Measurements from ENCODE around the gene TMEM233. TPM values are rescaled to one million over a fixed set of nuclear protein-coding genes. Genes with fewer than 3 reads are reported as not detected.

The TMEM233 gene
- total and polyA plus RNA-seq, 9 of the 15 experiments (the other 6 are each of a cell fraction or from before 2014, with no cell fraction given), result 0.04 to 0.17 (median 0.07) TPM; not detected in 2

DNA sequence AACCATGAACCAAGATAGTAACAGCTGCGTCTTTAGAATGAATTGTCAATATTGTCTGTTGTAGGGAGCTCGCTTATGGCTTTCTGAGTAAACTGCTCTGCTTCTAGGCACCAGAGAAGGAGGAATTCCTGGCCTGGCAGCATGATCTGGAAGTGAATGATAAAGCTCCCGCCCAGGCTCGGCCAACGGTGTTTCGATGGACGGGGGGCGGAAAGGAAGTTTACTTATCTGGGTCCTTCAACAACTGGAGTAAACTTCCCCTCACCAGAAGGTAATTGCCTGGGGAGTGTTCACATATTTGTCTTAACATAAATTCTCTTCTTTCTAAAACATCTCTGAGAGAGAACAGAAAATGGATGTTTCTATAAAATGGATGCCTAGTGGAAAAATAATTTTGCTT, 78.6 kb downstream of the TMEM233 start (continued):
- TF ChIP-seq SUPT5H (IDR thresholded peaks at IDR 0.05), result 0 out of 2 replicates have a peak, but pooled peaks have one; percentile 20
- TF ChIP-seq NR2C1 (IDR thresholded peaks at IDR 0.05), result peak; percentile 40
- TF ChIP-seq NR2C1 (tag; IDR thresholded peaks at IDR 0.05), result peak; percentile 63; the same call in 1 of the 2 replicates
- no peak for TF ChIP-seq NFRKB (IDR thresholded peaks at IDR 0.05; ENCODE audit: low read depth)
- no peak for TF ChIP-seq BDP1 (IDR thresholded peaks at IDR 0.05; ENCODE audit: insufficient read depth, insufficient read length)
- peak; percentile 61 for TF ChIP-seq NCOR1 (IDR thresholded peaks at IDR 0.05)
- TF ChIP-seq, protein P1, sequence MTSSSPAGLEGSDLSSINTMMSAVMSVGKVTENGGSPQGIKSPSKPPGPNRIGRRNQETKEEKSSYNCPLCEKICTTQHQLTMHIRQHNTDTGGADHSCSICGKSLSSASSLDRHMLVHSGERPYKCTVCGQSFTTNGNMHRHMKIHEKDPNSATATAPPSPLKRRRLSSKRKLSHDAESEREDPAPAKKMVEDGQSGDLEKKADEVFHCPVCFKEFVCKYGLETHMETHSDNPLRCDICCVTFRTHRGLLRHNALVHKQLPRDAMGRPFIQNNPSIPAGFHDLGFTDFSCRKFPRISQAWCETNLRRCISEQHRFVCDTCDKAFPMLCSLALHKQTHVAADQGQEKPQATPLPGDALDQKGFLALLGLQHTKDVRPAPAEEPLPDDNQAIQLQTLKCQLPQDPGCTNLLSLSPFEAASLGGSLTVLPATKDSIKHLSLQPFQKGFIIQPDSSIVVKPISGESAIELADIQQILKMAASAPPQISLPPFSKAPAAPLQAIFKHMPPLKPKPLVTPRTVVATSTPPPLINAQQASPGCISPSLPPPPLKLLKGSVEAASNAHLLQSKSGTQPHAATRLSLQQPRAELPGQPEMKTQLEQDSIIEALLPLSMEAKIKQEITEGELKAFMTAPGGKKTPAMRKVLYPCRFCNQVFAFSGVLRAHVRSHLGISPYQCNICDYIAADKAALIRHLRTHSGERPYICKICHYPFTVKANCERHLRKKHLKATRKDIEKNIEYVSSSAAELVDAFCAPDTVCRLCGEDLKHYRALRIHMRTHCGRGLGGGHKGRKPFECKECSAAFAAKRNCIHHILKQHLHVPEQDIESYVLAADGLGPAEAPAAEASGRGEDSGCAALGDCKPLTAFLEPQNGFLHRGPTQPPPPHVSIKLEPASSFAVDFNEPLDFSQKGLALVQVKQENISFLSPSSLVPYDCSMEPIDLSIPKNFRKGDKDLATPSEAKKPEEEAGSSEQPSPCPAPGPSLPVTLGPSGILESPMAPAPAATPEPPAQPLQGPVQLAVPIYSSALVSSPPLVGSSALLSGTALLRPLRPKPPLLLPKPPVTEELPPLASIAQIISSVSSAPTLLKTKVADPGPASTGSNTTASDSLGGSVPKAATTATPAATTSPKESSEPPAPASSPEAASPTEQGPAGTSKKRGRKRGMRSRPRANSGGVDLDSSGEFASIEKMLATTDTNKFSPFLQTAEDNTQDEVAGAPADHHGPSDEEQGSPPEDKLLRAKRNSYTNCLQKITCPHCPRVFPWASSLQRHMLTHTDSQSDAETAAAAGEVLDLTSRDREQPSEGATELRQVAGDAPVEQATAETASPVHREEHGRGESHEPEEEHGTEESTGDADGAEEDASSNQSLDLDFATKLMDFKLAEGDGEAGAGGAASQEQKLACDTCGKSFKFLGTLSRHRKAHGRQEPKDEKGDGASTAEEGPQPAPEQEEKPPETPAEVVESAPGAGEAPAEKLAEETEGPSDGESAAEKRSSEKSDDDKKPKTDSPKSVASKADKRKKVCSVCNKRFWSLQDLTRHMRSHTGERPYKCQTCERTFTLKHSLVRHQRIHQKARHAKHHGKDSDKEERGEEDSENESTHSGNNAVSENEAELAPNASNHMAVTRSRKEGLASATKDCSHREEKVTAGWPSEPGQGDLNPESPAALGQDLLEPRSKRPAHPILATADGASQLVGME (CRISPR knock-in tag; IDR thresholded peaks at IDR 0.05), result no peak
- no peak for TF ChIP-seq ZNF134 (CRISPR knock-in tag; conservative IDR thresholded peaks at IDR 0.05)
- no peak for TF ChIP-seq RBM25 (IDR thresholded peaks at IDR 0.05; ENCODE audit: low read depth, low read length, severe bottlenecking)
- TF ChIP-seq, protein P2, sequence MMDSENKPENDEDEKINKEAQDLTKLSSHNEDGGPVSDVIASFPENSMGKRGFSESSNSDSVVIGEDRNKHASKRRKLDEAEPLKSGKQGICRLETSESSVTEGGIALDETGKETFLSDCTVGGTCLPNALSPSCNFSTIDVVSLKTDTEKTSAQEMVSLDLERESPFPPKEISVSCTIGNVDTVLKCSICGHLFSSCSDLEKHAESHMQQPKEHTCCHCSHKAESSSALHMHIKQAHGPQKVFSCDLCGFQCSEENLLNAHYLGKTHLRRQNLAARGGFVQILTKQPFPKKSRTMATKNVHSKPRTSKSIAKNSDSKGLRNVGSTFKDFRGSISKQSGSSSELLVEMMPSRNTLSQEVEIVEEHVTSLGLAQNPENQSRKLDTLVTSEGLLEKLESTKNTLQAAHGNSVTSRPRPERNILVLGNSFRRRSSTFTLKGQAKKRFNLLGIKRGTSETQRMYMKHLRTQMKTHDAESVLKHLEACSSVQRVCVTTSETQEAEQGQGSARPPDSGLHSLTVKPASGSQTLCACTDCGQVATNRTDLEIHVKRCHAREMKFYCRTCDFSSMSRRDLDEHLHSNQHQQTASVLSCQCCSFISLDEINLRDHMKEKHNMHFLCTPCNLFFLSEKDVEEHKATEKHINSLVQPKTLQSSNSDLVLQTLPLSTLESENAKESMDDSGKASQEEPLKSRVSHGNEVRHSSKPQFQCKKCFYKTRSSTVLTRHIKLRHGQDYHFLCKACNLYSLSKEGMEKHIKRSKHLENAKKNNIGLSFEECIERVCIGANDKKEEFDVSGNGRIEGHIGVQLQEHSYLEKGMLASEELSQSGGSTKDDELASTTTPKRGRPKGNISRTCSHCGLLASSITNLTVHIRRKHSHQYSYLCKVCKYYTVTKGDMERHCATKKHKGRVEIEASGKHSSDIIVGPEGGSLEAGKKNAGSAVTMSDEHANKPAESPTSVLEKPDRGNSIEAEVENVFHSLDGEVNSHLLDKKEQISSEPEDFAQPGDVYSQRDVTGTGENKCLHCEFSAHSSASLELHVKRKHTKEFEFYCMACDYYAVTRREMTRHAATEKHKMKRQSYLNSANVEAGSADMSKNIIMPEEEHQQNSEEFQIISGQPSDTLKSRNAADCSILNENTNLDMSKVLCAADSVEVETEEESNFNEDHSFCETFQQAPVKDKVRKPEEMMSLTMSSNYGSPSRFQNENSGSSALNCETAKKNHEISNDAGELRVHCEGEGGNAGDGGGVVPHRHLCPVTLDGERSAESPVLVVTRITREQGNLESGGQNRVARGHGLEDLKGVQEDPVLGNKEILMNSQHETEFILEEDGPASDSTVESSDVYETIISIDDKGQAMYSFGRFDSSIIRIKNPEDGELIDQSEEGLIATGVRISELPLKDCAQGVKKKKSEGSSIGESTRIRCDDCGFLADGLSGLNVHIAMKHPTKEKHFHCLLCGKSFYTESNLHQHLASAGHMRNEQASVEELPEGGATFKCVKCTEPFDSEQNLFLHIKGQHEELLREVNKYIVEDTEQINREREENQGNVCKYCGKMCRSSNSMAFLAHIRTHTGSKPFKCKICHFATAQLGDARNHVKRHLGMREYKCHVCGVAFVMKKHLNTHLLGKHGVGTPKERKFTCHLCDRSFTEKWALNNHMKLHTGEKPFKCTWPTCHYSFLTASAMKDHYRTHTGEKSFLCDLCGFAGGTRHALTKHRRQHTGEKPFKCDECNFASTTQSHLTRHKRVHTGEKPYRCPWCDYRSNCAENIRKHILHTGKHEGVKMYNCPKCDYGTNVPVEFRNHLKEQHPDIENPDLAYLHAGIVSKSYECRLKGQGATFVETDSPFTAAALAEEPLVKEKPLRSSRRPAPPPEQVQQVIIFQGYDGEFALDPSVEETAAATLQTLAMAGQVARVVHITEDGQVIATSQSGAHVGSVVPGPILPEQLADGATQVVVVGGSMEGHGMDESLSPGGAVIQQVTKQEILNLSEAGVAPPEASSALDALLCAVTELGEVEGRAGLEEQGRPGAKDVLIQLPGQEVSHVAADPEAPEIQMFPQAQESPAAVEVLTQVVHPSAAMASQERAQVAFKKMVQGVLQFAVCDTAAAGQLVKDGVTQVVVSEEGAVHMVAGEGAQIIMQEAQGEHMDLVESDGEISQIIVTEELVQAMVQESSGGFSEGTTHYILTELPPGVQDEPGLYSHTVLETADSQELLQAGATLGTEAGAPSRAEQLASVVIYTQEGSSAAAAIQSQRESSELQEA (IDR thresholded peaks at IDR 0.05; ENCODE audit: low read depth), result no peak
- no peak for TF ChIP-seq KLF10 (CRISPR knock-in tag; IDR thresholded peaks at IDR 0.05)
- no peak for TF ChIP-seq ZNF695 (CRISPR knock-in tag; IDR thresholded peaks at IDR 0.05)
- no peak for TF ChIP-seq DIDO1 (tag; IDR thresholded peaks at IDR 0.05; ENCODE audit: low read depth)
- TF ChIP-seq BMI1 (IDR thresholded peaks at IDR 0.05; ENCODE audit: low read length), result no peak
- TF ChIP-seq CREB1 (IDR thresholded peaks at IDR 0.05), result no peak
- TF ChIP-seq CREB1 (CRISPR knock-in tag; IDR thresholded peaks at IDR 0.05), result no peak

Data from K562 (cell line).